ENCODE results near the gene COL20A1. TPM values are rescaled to one million over a fixed set of nuclear protein-coding genes. Genes with fewer than 3 reads are reported as not detected.

Gene COL20A1
- total and polyA plus RNA-seq, 2 of the 13 experiments (the other 11 are each of a cell fraction or from before 2014, with no cell fraction given) = not detected

DNA sequence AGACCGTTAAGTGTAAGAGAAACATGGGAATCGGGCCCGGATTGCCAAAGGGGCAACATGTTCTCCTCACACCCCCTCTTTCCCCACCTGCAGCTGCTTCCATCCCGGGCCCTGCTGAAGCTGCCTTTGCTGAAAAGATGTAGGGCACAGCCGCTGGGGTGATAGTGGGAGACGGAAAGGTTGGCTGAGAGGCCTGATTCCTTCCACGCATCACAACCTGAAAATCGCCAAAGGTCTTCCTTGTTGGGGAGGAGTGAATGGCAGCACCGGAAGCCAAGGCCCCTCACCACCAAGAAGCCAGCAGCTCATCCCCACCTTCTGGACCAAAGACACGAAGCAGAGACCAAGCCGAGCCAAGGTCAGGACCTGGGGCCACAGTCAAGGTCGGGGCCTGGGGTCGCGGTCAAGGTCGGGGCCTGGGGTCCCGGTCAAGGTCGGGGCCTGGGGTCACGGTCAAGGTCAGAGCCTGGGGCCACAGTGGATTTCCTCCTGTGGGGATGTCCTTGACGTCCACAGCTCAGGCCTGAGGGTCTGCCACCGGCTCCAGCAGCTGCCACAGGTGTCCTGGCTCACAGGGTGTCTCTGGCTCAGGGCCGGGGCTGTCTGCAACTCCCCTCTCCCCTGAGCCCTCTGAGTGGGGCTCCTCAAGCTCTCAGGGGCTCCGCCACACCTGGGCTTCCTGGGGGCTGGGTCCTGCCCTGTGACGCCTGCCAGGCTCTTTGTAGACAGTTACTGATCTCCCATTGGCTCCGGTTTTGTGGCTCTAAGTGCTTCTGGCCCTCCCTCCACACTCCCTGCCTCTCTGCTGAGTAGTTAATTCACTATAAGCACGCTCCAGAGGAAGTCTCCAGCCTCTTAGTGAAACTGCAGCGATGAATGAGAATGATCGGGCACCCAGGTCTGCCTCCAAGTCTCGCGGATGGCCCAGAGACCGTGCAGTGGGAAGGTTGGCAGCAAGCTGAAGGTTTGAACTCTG lies 73.7 kb downstream of the COL20A1 start (continued):
- TF ChIP-seq THRA (CRISPR knock-in tag; IDR thresholded peaks at IDR 0.05; ENCODE audit: borderline replicate concordance) = no peak; the same call in 1 of the 2 replicates
- TF ChIP-seq ZNF432 (CRISPR knock-in tag; IDR thresholded peaks at IDR 0.05; ENCODE audit: borderline replicate concordance) = no peak
- TF ChIP-seq PREB (CRISPR knock-in tag; IDR thresholded peaks at IDR 0.05) = no peak
- TF ChIP-seq ELK4 (CRISPR knock-in tag; IDR thresholded peaks at IDR 0.05; ENCODE audit: borderline replicate concordance) = no peak
- no peak for TF ChIP-seq KDM1A (CRISPR knock-in tag; IDR thresholded peaks at IDR 0.05)
- TF ChIP-seq ZNF709 (CRISPR knock-in tag; IDR thresholded peaks at IDR 0.05) = no peak
- TF ChIP-seq SKI (IDR thresholded peaks at IDR 0.05; ENCODE audit: partially characterized antibody) = peak; percentile 90
- TF ChIP-seq, protein P1, sequence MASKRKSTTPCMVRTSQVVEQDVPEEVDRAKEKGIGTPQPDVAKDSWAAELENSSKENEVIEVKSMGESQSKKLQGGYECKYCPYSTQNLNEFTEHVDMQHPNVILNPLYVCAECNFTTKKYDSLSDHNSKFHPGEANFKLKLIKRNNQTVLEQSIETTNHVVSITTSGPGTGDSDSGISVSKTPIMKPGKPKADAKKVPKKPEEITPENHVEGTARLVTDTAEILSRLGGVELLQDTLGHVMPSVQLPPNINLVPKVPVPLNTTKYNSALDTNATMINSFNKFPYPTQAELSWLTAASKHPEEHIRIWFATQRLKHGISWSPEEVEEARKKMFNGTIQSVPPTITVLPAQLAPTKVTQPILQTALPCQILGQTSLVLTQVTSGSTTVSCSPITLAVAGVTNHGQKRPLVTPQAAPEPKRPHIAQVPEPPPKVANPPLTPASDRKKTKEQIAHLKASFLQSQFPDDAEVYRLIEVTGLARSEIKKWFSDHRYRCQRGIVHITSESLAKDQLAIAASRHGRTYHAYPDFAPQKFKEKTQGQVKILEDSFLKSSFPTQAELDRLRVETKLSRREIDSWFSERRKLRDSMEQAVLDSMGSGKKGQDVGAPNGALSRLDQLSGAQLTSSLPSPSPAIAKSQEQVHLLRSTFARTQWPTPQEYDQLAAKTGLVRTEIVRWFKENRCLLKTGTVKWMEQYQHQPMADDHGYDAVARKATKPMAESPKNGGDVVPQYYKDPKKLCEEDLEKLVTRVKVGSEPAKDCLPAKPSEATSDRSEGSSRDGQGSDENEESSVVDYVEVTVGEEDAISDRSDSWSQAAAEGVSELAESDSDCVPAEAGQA (IDR thresholded peaks at IDR 0.05; ENCODE audit: low read depth) = no peak
- TF ChIP-seq, protein P1 (CRISPR knock-in tag; IDR thresholded peaks at IDR 0.05; ENCODE audit: borderline replicate concordance) = no peak
- TF ChIP-seq FUBP1 (CRISPR knock-in tag; IDR thresholded peaks at IDR 0.05; ENCODE audit: borderline replicate concordance) = no peak
- TF ChIP-seq, protein P2, sequence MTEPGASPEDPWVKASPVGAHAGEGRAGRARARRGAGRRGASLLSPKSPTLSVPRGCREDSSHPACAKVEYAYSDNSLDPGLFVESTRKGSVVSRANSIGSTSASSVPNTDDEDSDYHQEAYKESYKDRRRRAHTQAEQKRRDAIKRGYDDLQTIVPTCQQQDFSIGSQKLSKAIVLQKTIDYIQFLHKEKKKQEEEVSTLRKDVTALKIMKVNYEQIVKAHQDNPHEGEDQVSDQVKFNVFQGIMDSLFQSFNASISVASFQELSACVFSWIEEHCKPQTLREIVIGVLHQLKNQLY (CRISPR knock-in tag; IDR thresholded peaks at IDR 0.05) = no peak
- TF ChIP-seq THAP8 (CRISPR knock-in tag; IDR thresholded peaks at IDR 0.05; ENCODE audit: borderline replicate concordance) = no peak
- TF ChIP-seq SRF (IDR thresholded peaks at IDR 0.05; ENCODE audit: low read depth, low read length) = no peak
- no peak for TF ChIP-seq ZNF317 (CRISPR knock-in tag; IDR thresholded peaks at IDR 0.05)
